Type B pancreatic cell (in vitro differentiated cells): Measurements from ENCODE around the gene CYP51A1. TPM values are rescaled to one million over a fixed set of nuclear protein-coding genes. Genes with fewer than 3 reads are reported as not detected.
"Not testable (repeated sequence)": the region's sequence is repeated elsewhere in the genome, so short reads cannot be mapped to it uniquely, and the experiment has no call there.

Experiments used
- DNase-seq: peaks from one replicate; pipeline ENCODE4 v3.0.0; 2021; ENCODE audit warnings: mixed read lengths; ENCODE audit not compliant: unreplicated experiment; ENCODE audit errors: extremely low spot score
- H3K27ac Mint-ChIP-seq: 2 replicates; pipeline ENCODE4 v1.8.0; 2021; ENCODE audit warnings: mild to moderate bottlenecking, mixed read lengths
- H3K27me3 Mint-ChIP-seq: 2 replicates; pipeline ENCODE4 v1.8.0; 2021; ENCODE audit warnings: mixed read lengths
- H3K36me3 Mint-ChIP-seq: 2 replicates; pipeline ENCODE4 v1.8.0; 2021; ENCODE audit warnings: mixed read lengths
- H3K4me1 Mint-ChIP-seq: one replicate; pipeline ENCODE4 v1.8.0; 2021; ENCODE audit warnings: mixed read lengths; ENCODE audit not compliant: unreplicated experiment
- H3K4me3 Mint-ChIP-seq: 2 replicates; pipeline ENCODE4 v1.8.0; 2021; ENCODE audit warnings: mild to moderate bottlenecking, mixed read lengths
- H3K9me3 Mint-ChIP-seq: 2 replicates; pipeline ENCODE4 v1.8.0; 2021; ENCODE audit warnings: mixed read lengths
- CTCF ChIP-seq: fragments of 200-600 bp; sonication (generic); conservative IDR thresholded peaks from 2 replicates; pipeline ENCODE4 v1.5.0; 2021; ENCODE audit warnings: antibody characterized with exemption, mild to moderate bottlenecking
- long read RNA-seq: library from polyadenylated mRNA; unstranded; transcript quantifications from one replicate; pipeline ENCODE4 v2.0.0, GENCODE V29; 2020
- total RNA-seq: library from RNA; stranded (reverse); gene quantifications from 2 replicates; pipeline ENCODE4 v1.2.1, GENCODE V29; 2021; ENCODE audit warnings: low replicate concordance

CYP51A1 gene
- 82.8 and 83.0 TPM in 2 replicates for total RNA-seq
- long read RNA-seq, transcript CYP51A1-201 (10 exons, 3,210 nt) = major isoform, 214 of 250 reads
- long read RNA-seq, transcript CYP51A1-203 (10 exons, 1,729 nt) = minor isoform, 16 of 250 reads
- long read RNA-seq, partial matches to known transcripts = 12 of 250 reads
- long read RNA-seq, other reads (novel, unspliced or antisense) = 6 of 250 reads

- peak within 1 kb of the TSS; percentile 99 for H3K4me3 Mint-ChIP-seq
- H3K27ac Mint-ChIP-seq = peak within 1 kb of the TSS; percentile 100
- H3K4me1 Mint-ChIP-seq = peaks cover 35% of the 10 kb centered on the region
- peak; percentile 23 for TF ChIP-seq CTCF
- DNase-seq = peak; percentile 93
- no peaks in the 10 kb centered on the region for H3K27me3 Mint-ChIP-seq
- peaks cover 14% of the 10 kb centered on the region for H3K36me3 Mint-ChIP-seq
- no peaks in the 10 kb centered on the region for H3K9me3 Mint-ChIP-seq
Observed at GRCh38 chr7:92134271-92135051, at the start of gene CYP51A1. Gene CYP51A1 (minus strand): TSS chr7:92134477. CDS start chr7:92134364, 113 bp downstream.

GRCh38 chr7:92178928-92179924 is 44.9 kb upstream of the CYP51A1 start, which contains the start of gene LRRD1:
Gene LRRD1 (minus strand): TSS chr7:92179142. CDS start chr7:92165202, 13,940 bp downstream.
- H3K27me3 Mint-ChIP-seq = no peaks in the 10 kb centered on the region
- peak within 1 kb of the TSS; percentile 39 for H3K27ac Mint-ChIP-seq
- TF ChIP-seq CTCF = peak; percentile 97
- peak within 1 kb of the TSS; percentile 83 for H3K4me3 Mint-ChIP-seq
- H3K36me3 Mint-ChIP-seq = no peaks in the 10 kb centered on the region
- DNase-seq = peak; percentile 92
- H3K9me3 Mint-ChIP-seq = no peaks in the 10 kb centered on the region
- H3K4me1 Mint-ChIP-seq = peaks cover 10% of the 10 kb centered on the region

- H3K27ac Mint-ChIP-seq = no peak overlapping the region
- H3K4me3 Mint-ChIP-seq = peak overlapping the region; percentile 17
- no peak for TF ChIP-seq CTCF
- H3K4me1 Mint-ChIP-seq = peaks cover 10% of the 10 kb centered on the region
- DNase-seq = no peak
- no peaks in the 10 kb centered on the region for H3K9me3 Mint-ChIP-seq
- no peaks in the 10 kb centered on the region for H3K27me3 Mint-ChIP-seq
- no peaks in the 10 kb centered on the region for H3K36me3 Mint-ChIP-seq
Observed at GRCh38 chr7:92177362-92177761, 43.1 kb upstream of the CYP51A1 start.

- H3K4me1 Mint-ChIP-seq, H3K9me3 Mint-ChIP-seq, H3K27ac Mint-ChIP-seq, H3K36me3 Mint-ChIP-seq, H3K27me3 Mint-ChIP-seq, H3K4me3 Mint-ChIP-seq, DNase-seq: not testable (repeated sequence)
Observed at GRCh38 chr7:92169529-92169928, 35.3 kb upstream of the CYP51A1 start.

- peaks cover 3% of the 10 kb centered on the region for H3K9me3 Mint-ChIP-seq
- no peak for TF ChIP-seq CTCF
- no peaks in the 10 kb centered on the region for H3K36me3 Mint-ChIP-seq
- no peak overlapping the region for H3K27ac Mint-ChIP-seq
- no peak overlapping the region for H3K4me3 Mint-ChIP-seq
- peaks cover 4% of the 10 kb centered on the region for H3K27me3 Mint-ChIP-seq
- no peaks in the 10 kb centered on the region for H3K4me1 Mint-ChIP-seq
- DNase-seq = no peak
Observed at GRCh38 chr7:92161271-92161670, 27.0 kb upstream of the CYP51A1 start.
